Gastrocnemius medialis (tissue), 4 donors: Measurements from ENCODE around the gene CPED1.

Experiments used
- CTCF ChIP-seq, 5 experiments: fragments of 450-650 bp in 3 of 5; fragments of 200-600 bp in 2 of 5; sonication (generic) in 2 of 5; IDR thresholded peaks in 4 of 5; conservative IDR thresholded peaks in 1 of 5; 1 replicate in 4 of 5; 2 replicates in 1 of 5; pipeline ENCODE4 v1.5.1; 2016 to 2019; ENCODE audit warnings: antibody characterized with exemption in 5 of 5, mild to moderate bottlenecking in 3 of 5, moderate library complexity in 3 of 5
- POLR2A ChIP-seq, 2 donors: fragments of 450-650 bp; IDR thresholded peaks; one replicate each; pipeline ENCODE4 v1.6.1; 2017; ENCODE audit warnings: antibody characterized with exemption in 2 of 2, mild to moderate bottlenecking in 2 of 2, moderate library complexity in 2 of 2

- TF ChIP-seq CTCF (IDR thresholded peaks at IDR 0.05 in 4 of 5, conservative IDR thresholded peaks at IDR 0.05 in 1 of 5): no peak
- TF ChIP-seq POLR2A (IDR thresholded peaks at IDR 0.05): no peak
These were observed 318.1 kb downstream of the CPED1 start for GRCh38 chr7:121306565-121306964.
